NCI-H2196 (cell line): ENCODE measurements around the gene KPNA2.

Source experiments
- DNase-seq: peaks from one replicate; lab custom pipeline; 2025; ENCODE audit not compliant: unreplicated experiment; lab: John Stamatoyannopoulos, UW

The KPNA2 gene

GRCh38 chr17:68095205-68095811, 59.8 kb downstream of the KPNA2 start:
- no peak for DNase-seq

- no peak for DNase-seq
Observed at GRCh38 chr17:68096111-68096510, 60.6 kb downstream of the KPNA2 start.
